Loucy (cell line): ENCODE measurements around the gene LCN15.

Experiments
- H2AFZ ChIP-seq: fragments of 200-600 bp; sonication (generic); 2 replicates; pipeline ENCODE4 v1.6.0; 2016; ENCODE audit warnings: antibody characterized with exemption, mild to moderate bottlenecking, low read length, moderate library complexity
- H3F3A ChIP-seq: fragments of 200-600 bp; 2 replicates; pipeline ENCODE4 v1.6.0; 2016; ENCODE audit warnings: antibody characterized with exemption, low read depth, mild to moderate bottlenecking
- H3K27me3 ChIP-seq: fragments of 200-600 bp; sonication (generic); 2 replicates; pipeline ENCODE4 v1.6.1; 2014; ENCODE audit warnings: low read length, mild to moderate bottlenecking; ENCODE audit not compliant: insufficient read depth, poor library complexity, severe bottlenecking
- H3K36me3 ChIP-seq: fragments of 200-600 bp; sonication (generic); 2 replicates; pipeline ENCODE4 v1.6.1; 2016; ENCODE audit warnings: low read length; ENCODE audit not compliant: insufficient read depth
- H3K4me1 ChIP-seq: fragments of 200-600 bp; sonication (generic); 2 replicates; pipeline ENCODE4 v1.5.1; 2014; ENCODE audit warnings: low read length, mild to moderate bottlenecking; ENCODE audit not compliant: insufficient read depth, poor library complexity, severe bottlenecking
- H3K4me2 ChIP-seq: fragments of 200-600 bp; sonication (generic); 2 replicates; pipeline ENCODE4 v1.6.0; 2014; ENCODE audit warnings: antibody characterized with exemption, low read length, low read depth, mild to moderate bottlenecking; ENCODE audit not compliant: poor library complexity, severe bottlenecking
- H3K4me3 ChIP-seq: fragments of 200-600 bp; sonication (generic); 2 replicates; pipeline ENCODE4 v1.5.1; 2014; ENCODE audit warnings: low read length, mild to moderate bottlenecking, mixed read lengths; ENCODE audit not compliant: poor library complexity, severe bottlenecking
- H3K79me2 ChIP-seq: fragments of 200-600 bp; sonication (generic); 2 replicates; pipeline ENCODE4 v1.6.1; 2014; ENCODE audit warnings: low read length; ENCODE audit not compliant: insufficient read depth
- H3K9ac ChIP-seq: fragments of 200-600 bp; sonication (generic); 2 replicates; pipeline ENCODE4 v1.6.0; 2014; ENCODE audit warnings: mild to moderate bottlenecking, low read depth, low read length, moderate library complexity; ENCODE audit not compliant: poor library complexity, severe bottlenecking
- H3K9me2 ChIP-seq: fragments of 200-600 bp; sonication (generic); replicated peaks from 2 replicates; pipeline ENCODE4 v1.6.1; 2016; ENCODE audit warnings: low read depth, low read length, mixed read lengths
- H3K9me3 ChIP-seq: fragments of 200-600 bp; sonication (generic); 2 replicates; pipeline ENCODE4 v1.6.1; 2014; ENCODE audit warnings: mild to moderate bottlenecking, antibody characterized with exemption, low read length, low read depth; ENCODE audit not compliant: insufficient read depth
- H4K20me1 ChIP-seq: fragments of 200-600 bp; sonication (generic); 2 replicates; pipeline ENCODE4 v1.6.0; 2014; ENCODE audit warnings: antibody characterized with exemption, low read length, mild to moderate bottlenecking; ENCODE audit not compliant: insufficient read depth, poor library complexity, severe bottlenecking
- CTCF ChIP-seq: fragments of 200-600 bp; sonication (generic); conservative IDR thresholded peaks from 2 replicates; pipeline ENCODE4 v1.5.1; 2014; ENCODE audit warnings: mild to moderate bottlenecking, antibody characterized with exemption, low read length
- EZH2phosphoT487 ChIP-seq: fragments of 200-600 bp; IDR thresholded peaks from 2 replicates; pipeline ENCODE4 v1.6.1; 2018; ENCODE audit warnings: antibody characterized with exemption, mild to moderate bottlenecking, moderate library complexity, borderline replicate concordance

LCN15 gene

GRCh38 chr9:136765041-136765440, 723 bp upstream of the LCN15 start:
- Histone ChIP-seq H3K9ac (no peak overlapping the region), H4K20me1 (no peaks in the 10 kb centered on the region), H3K4me3 (no peak overlapping the region), H3K4me2 (no peak overlapping the region), H3K9me2 (no peaks in the 10 kb centered on the region), H3K36me3 (no peaks in the 10 kb centered on the region), H3K79me2 (no peaks in the 10 kb centered on the region), H3K27me3 (no peaks in the 10 kb centered on the region), H3F3A (no peaks in the 10 kb centered on the region), H3K4me1 (no peaks in the 10 kb centered on the region), H3K9me3 (no peaks in the 10 kb centered on the region), H2AFZ (no peak overlapping the region)
- TF ChIP-seq CTCF: no peak
- no peak for TF ChIP-seq EZH2phosphoT487

- Histone ChIP-seq H3F3A (no peaks in the 10 kb centered on the region), H3K9ac (no peak overlapping the region), H3K36me3 (no peaks in the 10 kb centered on the region), H4K20me1 (no peaks in the 10 kb centered on the region), H3K9me3 (no peaks in the 10 kb centered on the region), H3K4me1 (no peaks in the 10 kb centered on the region), H3K4me2 (no peak overlapping the region), H3K9me2 (no peaks in the 10 kb centered on the region), H3K27me3 (no peaks in the 10 kb centered on the region), H2AFZ (no peak overlapping the region), H3K4me3 (no peak overlapping the region), H3K79me2 (no peaks in the 10 kb centered on the region)
- TF ChIP-seq CTCF: no peak
Observed at GRCh38 chr9:136763649-136764035, 676 bp downstream of the LCN15 start.

GRCh38 chr9:136762915-136763648, 1.2 kb downstream of the LCN15 start:
- H3K79me2 ChIP-seq: no peaks in the 10 kb centered on the region
- no peaks in the 10 kb centered on the region for H3K9me3 ChIP-seq
- H3K4me2 ChIP-seq: no peak overlapping the region
- H3K9me2 ChIP-seq: no peaks in the 10 kb centered on the region
- H3F3A ChIP-seq: no peaks in the 10 kb centered on the region
- no peak overlapping the region for H3K9ac ChIP-seq
- no peak overlapping the region for H2AFZ ChIP-seq
- TF ChIP-seq CTCF (no peak), EZH2phosphoT487 (no peak)
- no peaks in the 10 kb centered on the region for H3K4me1 ChIP-seq
- H4K20me1 ChIP-seq: no peaks in the 10 kb centered on the region
- no peaks in the 10 kb centered on the region for H3K27me3 ChIP-seq
- H3K4me3 ChIP-seq: no peak overlapping the region
- no peaks in the 10 kb centered on the region for H3K36me3 ChIP-seq
